PC-9 (cell line): ENCODE measurements around the gene PPFIBP1. TPM values are rescaled to one million over a fixed set of nuclear protein-coding genes. Genes with fewer than 3 reads are reported as not detected.

Experiments used
- BruUV-seq: library from RNA; stranded (reverse); fragments of 400-500 nt; replicated peaks from 2 replicates; lab custom pipeline; 2021; lab: Mats Ljungman, UMichigan
- CTCF ChIA-PET: fragments of 300-600 bp; sonication (Branson Sonifier 250); formaldehyde crosslinking; loops from one replicate; lab custom pipeline; 2022; ENCODE audit warnings: antibody characterized with exemption; lab: Charles Lee
- POLR2A ChIA-PET: fragments of 300-600 bp; sonication (Branson Sonifier 250); formaldehyde crosslinking; loops from one replicate; lab custom pipeline; 2022; ENCODE audit warnings: antibody characterized with exemption; ENCODE audit not compliant: unreplicated experiment; lab: Charles Lee
- DNase-seq, 2 experiments: peaks; one replicate each; pipeline versions ENCODE4 v3.0.0 to v3.0.0-alpha.2; 2015 to 2022; ENCODE audit warnings: mixed read lengths in 1 of 2
- H2AFZ ChIP-seq: fragments of 200-600 bp; sonication (generic); 2 replicates; pipeline ENCODE4 v1.8.1; 2017; ENCODE audit warnings: antibody characterized with exemption
- H3F3A ChIP-seq: fragments of 200-600 bp; sonication (generic); 2 replicates; pipeline ENCODE4 v1.8.1; 2017; ENCODE audit warnings: antibody characterized with exemption, mild to moderate bottlenecking, low read depth; ENCODE audit not compliant: insufficient read depth
- H3K27ac ChIP-seq: fragments of 200-600 bp; sonication (generic); 2 replicates; pipeline ENCODE4 v1.6.1; 2016; ENCODE audit warnings: mixed run types
- H3K27me3 ChIP-seq: fragments of 200-600 bp; sonication (generic); 2 replicates; pipeline ENCODE4 v1.6.1; 2016; ENCODE audit warnings: low read depth, mixed run types; ENCODE audit not compliant: insufficient read depth
- H3K36me3 ChIP-seq: fragments of 200-600 bp; sonication (generic); 2 replicates; pipeline ENCODE4 v1.6.1; 2016; ENCODE audit warnings: low read depth, mixed run types
- H3K4me1 ChIP-seq: fragments of 200-600 bp; sonication (generic); replicated peaks from 2 replicates; pipeline ENCODE4 v1.6.1; 2016; ENCODE audit warnings: mixed run types; ENCODE audit not compliant: insufficient read depth
- H3K4me2 ChIP-seq: fragments of 200-600 bp; sonication (generic); 2 replicates; pipeline ENCODE4 v1.6.1; 2017; ENCODE audit warnings: mixed run types
- H3K4me3 ChIP-seq: fragments of 200-600 bp; sonication (generic); 2 replicates; pipeline ENCODE4 v1.6.1; 2016; ENCODE audit warnings: mixed run types
- H3K79me2 ChIP-seq: fragments of 200-600 bp; sonication (generic); 2 replicates; pipeline ENCODE4 v1.6.1; 2017; ENCODE audit warnings: low read depth, mixed run types
- H3K9me2 ChIP-seq: fragments of 200-600 bp; sonication (generic); 2 replicates; pipeline ENCODE4 v1.8.1; 2017; ENCODE audit warnings: mild to moderate bottlenecking; ENCODE audit not compliant: insufficient read depth
- H3K9me3 ChIP-seq: fragments of 200-600 bp; sonication (generic); 2 replicates; pipeline ENCODE4 v1.8.1; 2016; ENCODE audit warnings: low read depth; ENCODE audit not compliant: insufficient read depth
- H4K20me1 ChIP-seq: fragments of 200-600 bp; sonication (generic); 2 replicates; pipeline ENCODE4 v1.8.1; 2017; ENCODE audit not compliant: insufficient read depth
- EZH2 ChIP-seq: fragments of 200-600 bp; sonication (generic); IDR thresholded peaks from 2 replicates; pipeline ENCODE4 v1.8.0; 2017; ENCODE audit warnings: antibody characterized with exemption, low read depth
- intact Hi-C: fragments of 100-400 bp; cut with micrococcal nuclease; formaldehyde crosslinking; loops from one replicate; pipeline ENCODE4 v1.10.0; 2022; ENCODE audit not compliant: unreplicated experiment
- total RNA-seq: library from RNA; stranded (reverse); gene quantifications from 2 replicates; pipeline ENCODE4 v1.2.3, GENCODE V29; 2021
- TF ChIP-seq, protein P1 (sequence below): fragments of 200-600 bp; sonication (generic); conservative IDR thresholded peaks from 2 replicates; pipeline ENCODE4 v1.6.1; 2017; ENCODE audit warnings: mixed run types, antibody characterized with exemption, mild to moderate bottlenecking, moderate library complexity

PPFIBP1 gene
- total RNA-seq, 1 experiment from 2014 or later = 77.0 TPM

GRCh38 chr12:27506645-27507189, 17.3 kb upstream of the PPFIBP1 start:
- Histone ChIP-seq H3K9me2 (no peaks in the 10 kb centered on the region), H3K27me3 (no peaks in the 10 kb centered on the region), H3F3A (no peaks in the 10 kb centered on the region), H3K4me1 (no peaks in the 10 kb centered on the region), H3K36me3 (no peaks in the 10 kb centered on the region), H3K79me2 (no peaks in the 10 kb centered on the region), H3K4me3 (no peak overlapping the region), H2AFZ (no peak overlapping the region), H3K4me2 (no peak overlapping the region), H4K20me1 (no peaks in the 10 kb centered on the region), H3K9me3 (no peaks in the 10 kb centered on the region; the same call in 1 of the 2 replicates), H3K27ac (no peak overlapping the region)
- no peak for DNase-seq
- ChIA-PET POLR2A (no interaction called here), CTCF (no interaction called here)
- no peak for TF ChIP-seq EZH2
- TF ChIP-seq, protein P1, sequence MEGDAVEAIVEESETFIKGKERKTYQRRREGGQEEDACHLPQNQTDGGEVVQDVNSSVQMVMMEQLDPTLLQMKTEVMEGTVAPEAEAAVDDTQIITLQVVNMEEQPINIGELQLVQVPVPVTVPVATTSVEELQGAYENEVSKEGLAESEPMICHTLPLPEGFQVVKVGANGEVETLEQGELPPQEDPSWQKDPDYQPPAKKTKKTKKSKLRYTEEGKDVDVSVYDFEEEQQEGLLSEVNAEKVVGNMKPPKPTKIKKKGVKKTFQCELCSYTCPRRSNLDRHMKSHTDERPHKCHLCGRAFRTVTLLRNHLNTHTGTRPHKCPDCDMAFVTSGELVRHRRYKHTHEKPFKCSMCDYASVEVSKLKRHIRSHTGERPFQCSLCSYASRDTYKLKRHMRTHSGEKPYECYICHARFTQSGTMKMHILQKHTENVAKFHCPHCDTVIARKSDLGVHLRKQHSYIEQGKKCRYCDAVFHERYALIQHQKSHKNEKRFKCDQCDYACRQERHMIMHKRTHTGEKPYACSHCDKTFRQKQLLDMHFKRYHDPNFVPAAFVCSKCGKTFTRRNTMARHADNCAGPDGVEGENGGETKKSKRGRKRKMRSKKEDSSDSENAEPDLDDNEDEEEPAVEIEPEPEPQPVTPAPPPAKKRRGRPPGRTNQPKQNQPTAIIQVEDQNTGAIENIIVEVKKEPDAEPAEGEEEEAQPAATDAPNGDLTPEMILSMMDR = no peak
- no TSS peak for BruUV-seq
- intact Hi-C loops = no loop called here

DNA sequence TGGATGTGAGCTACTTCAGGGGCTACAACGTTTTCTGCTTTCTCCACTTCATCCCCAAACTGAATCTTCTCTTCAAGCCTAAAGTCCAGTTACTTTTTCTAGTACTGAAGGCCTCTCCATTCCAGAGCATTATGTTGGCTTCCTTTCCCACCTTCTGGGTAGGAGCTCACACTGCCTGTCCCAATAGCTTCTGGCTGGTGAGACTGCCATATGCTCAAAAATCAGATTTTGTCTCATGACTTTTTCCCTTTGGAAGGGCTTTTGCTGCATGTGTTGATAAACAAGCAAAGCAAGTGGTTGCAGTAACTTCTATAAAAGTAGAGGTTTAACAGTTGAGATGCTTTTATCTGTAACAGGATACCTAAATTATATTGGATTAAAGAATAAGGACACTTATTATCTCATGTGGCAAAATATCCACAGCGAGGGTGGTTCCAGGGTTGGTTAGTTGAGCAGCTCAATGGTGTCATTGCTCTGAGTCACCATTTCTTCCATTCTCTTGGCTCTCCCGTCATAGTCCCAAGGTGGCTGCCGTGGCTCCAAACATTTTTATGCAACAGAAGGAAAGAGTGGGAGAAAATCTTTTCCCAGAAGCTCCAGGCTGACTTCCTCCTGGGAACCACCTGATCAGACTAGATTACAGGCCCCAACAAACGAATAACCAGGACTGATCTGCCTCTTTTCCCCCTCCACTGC, 15.1 kb upstream of the PPFIBP1 start:
- Histone ChIP-seq H3K9me2 (no peaks in the 10 kb centered on the region), H2AFZ (no peak overlapping the region), H3K4me3 (no peak overlapping the region), H3K9me3 (no peaks in the 10 kb centered on the region; the same call in 1 of the 2 replicates), H3K4me2 (no peak overlapping the region), H3K79me2 (no peaks in the 10 kb centered on the region), H3K27ac (no peak overlapping the region), H4K20me1 (no peaks in the 10 kb centered on the region), H3K4me1 (no peaks in the 10 kb centered on the region), H3K36me3 (no peaks in the 10 kb centered on the region), H3F3A (no peaks in the 10 kb centered on the region), H3K27me3 (no peaks in the 10 kb centered on the region)
- no TSS peak for BruUV-seq
- TF ChIP-seq, protein P1 = no peak
- no peak for TF ChIP-seq EZH2
- POLR2A ChIA-PET = no interaction called here
- no peak for DNase-seq
- intact Hi-C loops = no loop called here
- CTCF ChIA-PET = no interaction called here

DNA sequence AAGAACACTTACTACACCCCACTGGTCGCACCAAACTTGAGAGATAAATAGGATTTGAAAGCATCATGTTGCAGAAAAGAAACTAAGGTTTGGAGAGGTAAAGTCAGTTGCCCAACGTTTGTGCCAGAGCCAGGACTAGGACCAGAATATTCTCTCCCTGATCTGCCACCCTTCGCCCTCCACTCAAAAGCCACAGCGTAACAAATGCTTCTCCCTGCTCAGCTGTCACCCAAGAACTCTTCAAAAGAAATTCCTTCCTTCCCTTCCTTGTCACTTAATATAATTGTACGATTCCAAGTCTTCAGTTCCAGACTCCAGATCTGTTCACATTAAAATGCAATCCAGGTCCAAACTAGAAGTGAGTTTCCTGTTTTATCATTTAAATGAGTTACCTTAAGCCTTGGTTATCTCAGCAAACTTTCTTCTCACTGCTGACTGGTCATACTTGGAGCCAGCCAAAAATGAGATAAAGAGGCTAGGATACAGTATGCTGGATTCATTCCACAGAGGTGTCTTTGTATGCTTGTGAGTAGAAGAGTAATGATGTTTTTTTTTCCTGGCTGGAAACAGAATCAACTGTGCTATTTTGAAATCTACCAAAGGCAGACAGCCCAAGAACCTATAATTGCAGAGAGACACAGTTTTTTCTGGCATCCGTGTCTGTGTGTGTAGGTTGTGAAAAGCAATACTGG, 12.8 kb upstream of the PPFIBP1 start:
- intact Hi-C loops = no loop called here
- Histone ChIP-seq H3K4me3 (no peak overlapping the region), H3K27me3 (no peaks in the 10 kb centered on the region), H3K9me2 (no peaks in the 10 kb centered on the region), H3F3A (no peaks in the 10 kb centered on the region), H3K36me3 (no peaks in the 10 kb centered on the region), H4K20me1 (no peaks in the 10 kb centered on the region), H3K79me2 (no peaks in the 10 kb centered on the region), H3K27ac (no peak overlapping the region), H3K9me3 (no peaks in the 10 kb centered on the region; the same call in 1 of the 2 replicates), H3K4me2 (no peak overlapping the region), H2AFZ (no peak overlapping the region), H3K4me1 (no peaks in the 10 kb centered on the region)
- DNase-seq = no peak
- ChIA-PET POLR2A (no interaction called here), CTCF (no interaction called here)
- TF ChIP-seq, protein P1 = no peak
- no peak for TF ChIP-seq EZH2
- no TSS peak for BruUV-seq
